Neural progenitor cell (in vitro differentiated cells): Measurements from ENCODE around the gene MPZL3. TPM values are rescaled to one million over a fixed set of nuclear protein-coding genes. Genes with fewer than 3 reads are reported as not detected.

Source experiments
- DNase-seq: peaks from one replicate; pipeline ENCODE4 v3.0.0-alpha.2; 2016; ENCODE audit warnings: low spot score
- H2AFZ ChIP-seq: fragments of 200-600 bp; sonication (generic); replicated peaks from 2 replicates; pipeline ENCODE4 v1.6.1; 2016; ENCODE audit warnings: antibody characterized with exemption
- H3F3A ChIP-seq: fragments of 200-600 bp; sonication (generic); 2 replicates; pipeline ENCODE4 v1.6.1; 2016; ENCODE audit warnings: antibody characterized with exemption, low read depth
- H3K27ac ChIP-seq: fragments of 200-600 bp; sonication (generic); 2 replicates; pipeline ENCODE4 v1.5.1; 2016; ENCODE audit warnings: mild to moderate bottlenecking
- H3K27me3 ChIP-seq: fragments of 200-600 bp; sonication (generic); 2 replicates; pipeline ENCODE4 v1.6.1; 2016; ENCODE audit warnings: mild to moderate bottlenecking, moderate library complexity
- H3K36me3 ChIP-seq: fragments of 200-600 bp; sonication (generic); 2 replicates; pipeline ENCODE4 v1.5.1; 2016
- H3K4me1 ChIP-seq: fragments of 200-600 bp; sonication (generic); 2 replicates; pipeline ENCODE4 v1.6.1; 2016; ENCODE audit warnings: mixed run types
- H3K4me2 ChIP-seq: fragments of 200-600 bp; sonication (generic); 2 replicates; pipeline ENCODE4 v1.6.1; 2016
- H3K4me3 ChIP-seq: fragments of 200-600 bp; sonication (generic); 2 replicates; pipeline ENCODE4 v1.5.1; 2016
- H3K79me2 ChIP-seq: fragments of 200-600 bp; sonication (generic); 2 replicates; pipeline ENCODE4 v1.6.1; 2016; ENCODE audit warnings: low read depth
- H3K9ac ChIP-seq: fragments of 200-600 bp; sonication (generic); 2 replicates; pipeline ENCODE4 v1.6.1; 2016
- H3K9me3 ChIP-seq: fragments of 200-600 bp; sonication (generic); 2 replicates; pipeline ENCODE4 v1.5.1; 2016; ENCODE audit warnings: low read depth
- H4K20me1 ChIP-seq: fragments of 200-600 bp; sonication (generic); 2 replicates; pipeline ENCODE4 v1.6.1; 2016; ENCODE audit warnings: low read depth
- H3K27ac Mint-ChIP-seq: 3 replicates; pipeline ENCODE4 v1.8.0; 2021; ENCODE audit warnings: mixed read lengths
- H3K27me3 Mint-ChIP-seq: 2 replicates; pipeline ENCODE4 v1.8.0; 2022; ENCODE audit warnings: low read depth, mild to moderate bottlenecking, inconsistent platforms, moderate library complexity, mixed read lengths; ENCODE audit not compliant: insufficient read depth
- H3K36me3 Mint-ChIP-seq: 3 replicates; pipeline ENCODE4 v1.8.0; 2021; ENCODE audit warnings: mixed read lengths
- H3K4me1 Mint-ChIP-seq: 3 replicates; pipeline ENCODE4 v1.8.0; 2021; ENCODE audit warnings: mixed read lengths
- H3K4me3 Mint-ChIP-seq: 3 replicates; pipeline ENCODE4 v1.8.0; 2021; ENCODE audit warnings: mild to moderate bottlenecking, moderate library complexity, mixed read lengths
- H3K9me3 Mint-ChIP-seq: 3 replicates; pipeline ENCODE4 v1.8.0; 2020; ENCODE audit warnings: mixed read lengths
- EZH2 ChIP-seq: fragments of 200-600 bp; sonication (generic); IDR thresholded peaks from 2 replicates; pipeline ENCODE4 v1.6.1; 2017; ENCODE audit warnings: antibody characterized with exemption, mild to moderate bottlenecking, moderate library complexity
- EZH2phosphoT487 ChIP-seq: fragments of 200-600 bp; sonication (generic); IDR thresholded peaks from 2 replicates; pipeline ENCODE4 v1.6.1; 2017; ENCODE audit warnings: antibody characterized with exemption
- total RNA-seq: library from RNA; depleted of rRNA; stranded (reverse); fragments of >200 nt; gene quantifications from 2 replicates; pipeline ENCODE4 v1.2.3, GENCODE V29; 2015; ENCODE audit warnings: low replicate concordance
- TF ChIP-seq, protein P1 (sequence below): fragments of 200-600 bp; sonication (generic); IDR thresholded peaks from 2 replicates; pipeline ENCODE4 v1.5.1; 2017; ENCODE audit warnings: antibody characterized with exemption, mild to moderate bottlenecking

MPZL3 gene
- total RNA-seq, 1 donor from 2014 or later, result 5.7 TPM

DNA sequence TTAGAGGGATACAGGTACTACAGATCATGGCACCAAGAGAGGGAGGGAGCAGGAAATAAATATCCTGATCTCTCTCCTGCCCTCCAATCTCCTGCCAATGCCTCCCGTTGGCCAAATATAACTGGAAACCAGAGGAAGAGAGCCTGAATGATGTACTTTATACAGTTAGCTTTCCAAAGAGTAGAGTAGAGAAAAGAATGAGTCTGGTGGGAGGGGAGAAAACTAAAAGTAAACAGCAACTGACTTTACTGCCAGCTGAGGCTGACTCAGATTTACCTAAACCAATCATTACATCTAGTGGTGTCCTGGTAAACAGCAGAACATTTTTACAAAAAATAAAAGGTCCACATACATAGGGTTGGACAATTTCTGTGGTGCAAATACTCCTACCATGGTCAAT is 5.1 kb downstream of the MPZL3 start:
- H3K9me3 ChIP-seq, result no peaks in the 10 kb centered on the region
- H3K9ac ChIP-seq, result no peak overlapping the region
- Mint-ChIP-seq H3K4me3 (no peak overlapping the region), H3K27ac (no peak overlapping the region), H3K9me3 (peaks cover 3% of the 10 kb centered on the region), H3K27me3 (peaks cover 5% of the 10 kb centered on the region), H3K36me3 (no peaks in the 10 kb centered on the region), H3K4me1 (no peaks in the 10 kb centered on the region)
- TF ChIP-seq EZH2phosphoT487, result no peak
- TF ChIP-seq, protein P1, sequence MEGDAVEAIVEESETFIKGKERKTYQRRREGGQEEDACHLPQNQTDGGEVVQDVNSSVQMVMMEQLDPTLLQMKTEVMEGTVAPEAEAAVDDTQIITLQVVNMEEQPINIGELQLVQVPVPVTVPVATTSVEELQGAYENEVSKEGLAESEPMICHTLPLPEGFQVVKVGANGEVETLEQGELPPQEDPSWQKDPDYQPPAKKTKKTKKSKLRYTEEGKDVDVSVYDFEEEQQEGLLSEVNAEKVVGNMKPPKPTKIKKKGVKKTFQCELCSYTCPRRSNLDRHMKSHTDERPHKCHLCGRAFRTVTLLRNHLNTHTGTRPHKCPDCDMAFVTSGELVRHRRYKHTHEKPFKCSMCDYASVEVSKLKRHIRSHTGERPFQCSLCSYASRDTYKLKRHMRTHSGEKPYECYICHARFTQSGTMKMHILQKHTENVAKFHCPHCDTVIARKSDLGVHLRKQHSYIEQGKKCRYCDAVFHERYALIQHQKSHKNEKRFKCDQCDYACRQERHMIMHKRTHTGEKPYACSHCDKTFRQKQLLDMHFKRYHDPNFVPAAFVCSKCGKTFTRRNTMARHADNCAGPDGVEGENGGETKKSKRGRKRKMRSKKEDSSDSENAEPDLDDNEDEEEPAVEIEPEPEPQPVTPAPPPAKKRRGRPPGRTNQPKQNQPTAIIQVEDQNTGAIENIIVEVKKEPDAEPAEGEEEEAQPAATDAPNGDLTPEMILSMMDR, result no peak
- TF ChIP-seq EZH2, result no peak
- H4K20me1 ChIP-seq, result no peaks in the 10 kb centered on the region
- H2AFZ ChIP-seq, result no peak overlapping the region
- DNase-seq, result no peak
- H3F3A ChIP-seq, result no peaks in the 10 kb centered on the region
- no peaks in the 10 kb centered on the region for H3K4me1 ChIP-seq
- H3K4me2 ChIP-seq, result no peak overlapping the region
- H3K79me2 ChIP-seq, result no peaks in the 10 kb centered on the region
- peaks cover 85% of the 10 kb centered on the region for H3K27me3 ChIP-seq
- H3K27ac ChIP-seq, result no peak overlapping the region
- H3K4me3 ChIP-seq, result no peak overlapping the region
- H3K36me3 ChIP-seq, result no peaks in the 10 kb centered on the region

DNA sequence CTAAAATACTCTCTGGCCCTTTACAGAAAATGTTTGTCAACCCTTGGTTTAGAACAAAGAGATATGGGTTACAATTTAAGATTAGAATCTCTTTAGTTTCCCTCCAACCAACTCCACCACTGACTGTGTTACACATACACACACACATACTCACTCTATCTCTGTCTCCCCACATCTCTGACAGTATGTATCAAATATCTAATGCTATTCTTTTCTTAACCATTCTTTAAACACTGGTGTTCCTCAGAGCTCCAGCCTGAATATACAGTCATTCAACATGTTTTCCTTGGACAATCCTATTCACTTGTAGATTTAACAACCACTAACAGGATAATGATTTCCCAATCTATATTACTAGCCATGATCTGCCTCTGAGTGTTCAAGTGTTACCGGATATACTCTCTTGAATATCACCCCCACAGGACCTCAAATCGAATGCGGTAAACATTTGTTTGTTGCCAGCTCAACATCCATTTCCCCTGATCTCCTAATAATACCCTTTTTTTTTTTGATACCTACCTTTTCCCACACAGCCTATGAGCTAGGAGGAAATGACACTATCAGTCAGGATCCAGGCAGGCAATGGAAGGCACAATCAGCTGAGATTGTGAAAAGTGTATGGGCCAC is 6.1 kb downstream of the MPZL3 start:
- Histone ChIP-seq H3K4me1 (no peaks in the 10 kb centered on the region), H3K4me3 (no peak overlapping the region), H2AFZ (no peak overlapping the region), H3K9ac (no peak overlapping the region), H3K4me2 (no peak overlapping the region), H3K27me3 (peaks cover 80% of the 10 kb centered on the region), H4K20me1 (no peaks in the 10 kb centered on the region), H3K79me2 (no peaks in the 10 kb centered on the region), H3F3A (no peaks in the 10 kb centered on the region), H3K9me3 (no peaks in the 10 kb centered on the region), H3K36me3 (no peaks in the 10 kb centered on the region), H3K27ac (no peak overlapping the region)
- Mint-ChIP-seq H3K27ac (no peak overlapping the region), H3K9me3 (peaks cover 3% of the 10 kb centered on the region), H3K27me3 (peaks cover 5% of the 10 kb centered on the region), H3K4me1 (no peaks in the 10 kb centered on the region), H3K4me3 (no peak overlapping the region), H3K36me3 (no peaks in the 10 kb centered on the region)
- TF ChIP-seq EZH2 (no peak), EZH2phosphoT487 (no peak)
- TF ChIP-seq, protein P1, result no peak
- DNase-seq, result no peak

DNA sequence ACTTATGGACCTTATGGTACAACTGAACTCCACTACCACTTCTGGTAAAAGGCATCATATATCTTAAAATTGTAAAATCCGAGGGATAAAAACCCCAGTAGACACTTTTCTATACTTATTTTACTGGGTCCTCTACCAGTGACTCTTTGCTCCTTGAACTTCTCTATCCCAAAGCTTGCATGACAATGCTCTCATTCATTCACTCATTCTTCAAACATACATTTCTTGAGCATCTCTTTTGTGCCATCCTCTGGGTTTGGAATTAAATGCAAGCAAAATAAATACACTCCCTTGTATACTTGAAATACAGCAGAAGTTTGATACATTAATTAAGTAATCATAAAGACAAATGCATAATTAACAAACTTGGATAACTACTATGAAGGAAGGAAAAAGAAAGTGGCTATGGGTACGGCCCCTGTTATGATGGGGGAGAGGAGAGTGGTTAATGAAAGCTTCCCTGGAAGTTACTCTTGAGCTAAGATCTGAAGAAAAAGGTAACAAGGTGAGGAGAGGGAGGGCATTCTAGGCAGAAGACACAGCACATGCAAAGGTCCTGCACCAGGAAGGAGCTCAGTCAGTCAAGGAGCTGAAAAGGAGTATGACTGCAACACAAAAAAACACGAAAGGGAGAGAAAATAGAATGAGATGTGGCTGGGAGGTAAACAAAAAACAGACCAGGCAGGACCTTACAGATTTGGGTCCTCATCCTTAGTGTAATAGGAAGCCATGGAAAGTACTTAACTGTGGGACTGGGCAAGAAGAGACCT is 8.0 kb downstream of the MPZL3 start:
- H3K9me3 Mint-ChIP-seq, result no peaks in the 10 kb centered on the region
- no peak for DNase-seq
- H3K27me3 Mint-ChIP-seq, result peaks cover 5% of the 10 kb centered on the region
- Histone ChIP-seq H3K4me3 (no peak overlapping the region), H3K79me2 (no peaks in the 10 kb centered on the region), H4K20me1 (no peaks in the 10 kb centered on the region), H3K36me3 (no peaks in the 10 kb centered on the region), H2AFZ (no peak overlapping the region), H3K4me2 (no peak overlapping the region), H3K27ac (no peak overlapping the region), H3K27me3 (peaks cover 61% of the 10 kb centered on the region), H3K9me3 (no peaks in the 10 kb centered on the region), H3K9ac (no peak overlapping the region), H3F3A (no peaks in the 10 kb centered on the region), H3K4me1 (no peaks in the 10 kb centered on the region)
- no peaks in the 10 kb centered on the region for H3K36me3 Mint-ChIP-seq
- no peak for TF ChIP-seq EZH2phosphoT487
- TF ChIP-seq EZH2, result no peak
- TF ChIP-seq, protein P1, result no peak
- H3K4me1 Mint-ChIP-seq, result no peaks in the 10 kb centered on the region
- no peak overlapping the region for H3K27ac Mint-ChIP-seq
- no peak overlapping the region for H3K4me3 Mint-ChIP-seq
